Bone marrow (tissue), 2 donors: ENCODE data around the gene IRF6.
A peak's percentile ranks its signal among the peaks of the same experiment; 100 is the strongest.

Experiments
- DNase-seq, 2 donors: peaks; one replicate each; lab custom pipeline; 2025; lab: John Stamatoyannopoulos, UW

Gene IRF6

GRCh38 chr1:209805875-209806760 lies at the start of gene IRF6:
IRF6 (minus strand) TSS chr1:209806142; CDS start chr1:209801413, 4,729 bp downstream.
- DNase-seq, result peak; percentile 16 to 51

DNA sequence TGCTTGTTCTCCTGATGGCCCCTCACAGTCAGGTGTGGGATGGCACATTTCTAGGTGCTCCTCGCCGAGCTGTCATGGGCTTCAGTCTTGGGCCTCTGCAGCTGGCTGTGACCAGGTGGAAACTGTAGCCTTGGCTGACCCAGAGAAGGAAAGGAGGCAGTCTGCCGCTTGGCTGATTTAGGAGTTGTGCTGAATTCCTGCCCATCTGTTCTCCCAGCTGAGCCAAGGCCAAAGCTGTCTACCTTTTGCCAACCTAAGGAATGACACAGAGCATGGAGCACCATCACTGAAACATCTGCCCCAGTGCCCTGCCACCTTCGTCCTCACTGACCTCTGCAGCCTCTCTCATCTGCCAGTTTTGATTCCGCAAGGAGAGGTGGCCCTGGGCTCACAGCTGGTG lies 49.7 kb upstream of the IRF6 start:
- no peak for DNase-seq

GRCh38 chr1:209855006-209855405 lies 49.1 kb upstream of the IRF6 start:
- no peak for DNase-seq

- DNase-seq, result no peak
Measured at GRCh38 chr1:209854196-209854595, 48.3 kb upstream of the IRF6 start.

DNA sequence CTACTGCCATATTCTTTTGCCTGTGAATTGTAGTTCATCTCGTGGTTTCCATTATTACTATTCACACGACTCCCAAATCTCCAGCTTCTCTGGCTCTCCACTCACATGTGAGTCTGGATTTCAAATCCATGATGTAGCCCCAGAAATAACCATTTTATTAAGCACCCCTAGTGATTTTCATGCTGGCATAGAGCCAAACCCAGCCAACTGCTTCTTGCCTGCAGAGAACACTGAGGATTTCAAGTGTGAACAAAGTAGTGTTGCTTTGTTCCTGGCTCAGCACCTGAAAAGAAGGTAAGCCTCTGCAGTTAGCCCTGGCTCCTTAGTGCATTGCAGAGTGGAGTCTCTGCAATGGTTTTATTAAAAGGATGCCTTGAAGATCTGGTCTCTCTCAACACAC lies 47.7 kb upstream of the IRF6 start:
- DNase-seq, result no peak

GRCh38 chr1:209850342-209850979 lies 44.5 kb upstream of the IRF6 start:
- no peak for DNase-seq

DNA sequence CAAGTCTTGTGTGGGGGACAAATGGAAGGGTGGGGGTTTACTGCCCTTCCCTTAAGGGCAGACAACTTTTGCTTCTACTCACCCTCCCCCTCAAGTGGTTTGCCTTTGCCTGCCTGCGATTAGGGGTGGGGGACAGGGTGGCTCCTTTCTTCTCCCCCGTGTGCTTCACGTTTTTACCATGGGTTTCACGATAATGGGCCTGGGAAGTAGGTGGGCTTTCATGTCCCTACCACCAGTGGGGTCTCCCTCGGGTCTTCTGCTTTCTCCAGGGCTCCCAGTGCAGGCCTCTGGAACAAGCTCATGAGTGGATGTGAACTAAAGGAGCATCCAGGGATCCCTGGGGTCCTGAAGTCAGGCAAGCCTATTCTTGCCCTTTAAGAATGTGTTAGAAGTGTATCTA lies 43.4 kb upstream of the IRF6 start:
- DNase-seq, result no peak

- no peak for DNase-seq
Measured at GRCh38 chr1:209845408-209845725, 39.4 kb upstream of the IRF6 start.

GRCh38 chr1:209844695-209845407 lies 38.9 kb upstream of the IRF6 start:
- DNase-seq, result no peak

GRCh38 chr1:209840611-209841010 lies 34.7 kb upstream of the IRF6 start:
- no peak for DNase-seq

DNA sequence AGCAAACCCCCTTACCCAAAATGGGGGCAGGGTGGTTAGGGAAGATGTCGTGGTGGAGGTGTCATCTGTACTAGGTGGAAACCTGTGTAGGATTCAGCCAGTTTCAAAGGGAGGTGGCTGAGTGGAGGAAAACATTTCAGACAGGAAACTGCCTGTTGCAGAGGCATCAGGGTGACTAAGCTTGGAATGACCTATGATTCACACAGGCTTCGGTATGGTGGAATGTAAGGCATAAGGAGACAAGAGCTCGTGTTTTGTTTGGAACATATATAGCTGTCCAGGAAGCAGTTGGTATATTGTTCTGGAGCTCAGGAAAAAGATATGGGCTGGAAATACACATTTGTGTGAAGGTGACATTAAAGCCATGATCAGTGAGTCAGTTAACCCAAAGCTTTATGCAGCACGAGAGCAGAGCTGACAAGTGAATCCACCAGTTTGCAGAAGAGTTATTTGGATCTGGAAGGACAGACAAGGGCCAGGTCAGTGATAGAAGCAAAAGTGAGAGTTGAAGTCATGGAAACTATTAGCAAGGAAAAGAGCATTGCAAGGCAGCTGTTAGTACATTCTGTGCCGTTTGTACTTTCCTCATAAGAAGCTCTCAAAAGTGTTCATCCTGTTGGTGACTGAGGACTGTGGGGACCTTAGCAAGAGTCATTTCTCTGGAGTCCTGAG lies 34.1 kb upstream of the IRF6 start:
- DNase-seq, result no peak

- DNase-seq, result no peak
Measured at GRCh38 chr1:209838537-209838936, 32.6 kb upstream of the IRF6 start.

- no peak for DNase-seq
Measured at GRCh38 chr1:209837671-209838070, 31.7 kb upstream of the IRF6 start.

DNA sequence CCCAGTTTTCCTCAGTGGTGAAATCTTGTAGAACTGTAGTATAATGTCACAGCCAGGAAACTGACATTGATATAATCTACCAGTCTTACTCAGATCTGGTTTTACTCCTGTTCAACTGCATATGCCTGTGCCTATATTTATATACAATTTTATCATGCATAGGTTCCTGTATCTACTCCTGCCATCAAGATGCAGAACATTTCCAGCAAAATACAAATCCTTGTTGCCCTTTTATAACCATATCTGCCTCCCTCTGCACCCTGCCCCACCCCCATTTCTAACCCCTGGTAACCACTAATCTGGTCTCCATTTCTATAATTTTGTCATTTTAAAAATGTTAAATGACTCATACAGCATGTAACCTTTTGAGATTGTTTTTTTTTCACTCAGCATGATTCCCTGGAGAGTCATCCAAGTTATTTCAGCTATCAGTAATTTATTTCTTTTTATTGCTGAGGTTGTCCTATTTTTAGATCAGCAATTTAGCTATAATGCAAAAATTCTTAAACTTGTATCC lies 29.9 kb upstream of the IRF6 start:
- DNase-seq, result no peak

GRCh38 chr1:209831615-209832014 lies 25.7 kb upstream of the IRF6 start:
- DNase-seq, result no peak

- no peak for DNase-seq
Measured at GRCh38 chr1:209830722-209831121, 24.8 kb upstream of the IRF6 start.

DNA sequence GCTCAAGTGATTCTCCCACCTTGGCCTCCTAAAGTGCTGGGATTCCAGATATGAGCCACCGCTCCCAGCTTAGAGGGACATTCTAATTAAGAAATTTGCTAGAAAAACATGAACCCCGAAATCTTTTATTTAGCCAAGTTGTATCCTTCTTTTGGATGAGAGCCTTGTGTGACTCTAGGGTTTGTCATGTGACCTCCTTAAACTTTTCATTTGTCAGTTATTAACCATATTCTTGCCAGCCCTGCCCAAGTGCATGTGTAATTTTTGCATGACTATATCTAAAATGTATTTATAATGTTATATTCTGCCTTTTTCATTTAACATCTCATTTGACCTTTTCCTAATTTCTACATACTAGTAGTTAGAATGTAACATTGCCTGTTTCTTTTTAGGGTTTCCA lies 23.8 kb upstream of the IRF6 start:
- DNase-seq, result no peak

GRCh38 chr1:209827384-209828262 lies 21.7 kb upstream of the IRF6 start, which contains the start of gene UTP25:
UTP25 (plus strand) TSS chr1:209827972; CDS start chr1:209828064, 92 bp downstream.
- peak; percentile 64 to 94 for DNase-seq

GRCh38 chr1:209825591-209826434 lies 19.9 kb upstream of the IRF6 start:
- DNase-seq, result no peak
